GM12873 (cell line): ENCODE measurements around the gene EXOC4.

Experiments used
- TF ChIP-seq, protein P1 (sequence below): IDR thresholded peaks from 2 replicates; pipeline ENCODE4 v1.5.1; 2012; ENCODE audit warnings: low read depth, mild to moderate bottlenecking, moderate library complexity, low read length, control low read depth; ENCODE audit not compliant: insufficient read depth; ENCODE audit errors: missing control alignments

The EXOC4 gene

GRCh38 chr7:133593561-133593960 is 340.7 kb downstream of the EXOC4 start:
- TF ChIP-seq, protein P1, sequence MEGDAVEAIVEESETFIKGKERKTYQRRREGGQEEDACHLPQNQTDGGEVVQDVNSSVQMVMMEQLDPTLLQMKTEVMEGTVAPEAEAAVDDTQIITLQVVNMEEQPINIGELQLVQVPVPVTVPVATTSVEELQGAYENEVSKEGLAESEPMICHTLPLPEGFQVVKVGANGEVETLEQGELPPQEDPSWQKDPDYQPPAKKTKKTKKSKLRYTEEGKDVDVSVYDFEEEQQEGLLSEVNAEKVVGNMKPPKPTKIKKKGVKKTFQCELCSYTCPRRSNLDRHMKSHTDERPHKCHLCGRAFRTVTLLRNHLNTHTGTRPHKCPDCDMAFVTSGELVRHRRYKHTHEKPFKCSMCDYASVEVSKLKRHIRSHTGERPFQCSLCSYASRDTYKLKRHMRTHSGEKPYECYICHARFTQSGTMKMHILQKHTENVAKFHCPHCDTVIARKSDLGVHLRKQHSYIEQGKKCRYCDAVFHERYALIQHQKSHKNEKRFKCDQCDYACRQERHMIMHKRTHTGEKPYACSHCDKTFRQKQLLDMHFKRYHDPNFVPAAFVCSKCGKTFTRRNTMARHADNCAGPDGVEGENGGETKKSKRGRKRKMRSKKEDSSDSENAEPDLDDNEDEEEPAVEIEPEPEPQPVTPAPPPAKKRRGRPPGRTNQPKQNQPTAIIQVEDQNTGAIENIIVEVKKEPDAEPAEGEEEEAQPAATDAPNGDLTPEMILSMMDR: no peak

DNA sequence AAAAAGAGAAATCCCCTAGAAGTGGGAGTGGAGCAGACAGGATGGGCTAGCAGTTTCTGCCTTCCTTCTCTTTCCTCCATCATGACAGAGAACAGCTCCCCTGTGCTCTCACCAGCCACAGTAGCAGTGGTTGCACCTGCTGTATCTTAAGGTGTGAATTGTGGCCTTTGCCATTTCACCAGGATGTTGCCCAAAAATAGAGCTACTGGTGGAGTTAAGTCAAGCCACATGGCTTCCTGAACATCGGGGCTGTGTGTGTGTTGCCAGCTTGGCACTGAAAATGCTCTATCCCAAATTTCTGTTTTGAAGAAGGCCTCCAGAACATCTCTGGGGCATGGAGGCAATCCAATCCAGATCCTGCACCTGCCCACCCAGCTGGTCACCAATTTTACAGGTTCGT is 348.7 kb downstream of the EXOC4 start:
- TF ChIP-seq, protein P1: no peak

- TF ChIP-seq, protein P1: no peak
Measured at GRCh38 chr7:133602291-133602690, 349.4 kb downstream of the EXOC4 start.

GRCh38 chr7:133606991-133607390 is 354.1 kb downstream of the EXOC4 start:
- TF ChIP-seq, protein P1: no peak

GRCh38 chr7:133609806-133610205 is 356.9 kb downstream of the EXOC4 start:
- TF ChIP-seq, protein P1: no peak

- TF ChIP-seq, protein P1: no peak
Measured at GRCh38 chr7:133611955-133612354, 359.1 kb downstream of the EXOC4 start.

DNA sequence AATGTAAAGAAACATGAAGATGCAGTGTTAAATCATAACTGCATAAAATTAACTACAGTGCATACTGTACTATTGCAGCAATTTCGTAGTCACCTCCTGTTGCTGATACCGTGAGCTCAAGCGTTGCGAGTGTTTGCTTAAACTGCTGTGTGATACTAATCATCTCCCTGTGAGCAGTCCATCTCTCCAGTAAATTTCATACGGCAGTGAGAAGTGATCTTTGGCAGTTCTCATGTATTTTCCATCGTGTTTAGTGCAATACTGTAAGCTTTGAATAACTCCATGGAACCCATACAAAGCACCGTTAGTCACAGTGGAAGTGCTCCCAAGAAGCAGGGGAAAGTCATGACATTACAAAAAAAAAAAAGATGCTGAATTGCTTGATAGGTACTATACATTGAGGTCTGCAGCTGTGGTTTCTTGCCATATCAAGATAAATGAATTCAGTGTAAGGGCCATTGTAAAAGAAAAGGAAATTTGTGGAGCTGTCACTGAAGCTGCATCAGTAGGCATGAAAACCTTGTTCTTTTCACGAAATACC is 360.4 kb downstream of the EXOC4 start:
- TF ChIP-seq, protein P1: no peak
